CD4-positive, alpha-beta T cell treated with Interleukin-15 for 4 hours (primary cell): ENCODE results near the gene SUPT16H.
A peak's percentile ranks its signal among the peaks of the same experiment; 100 is the strongest.
"Not testable (repeated sequence)": the region's sequence is repeated elsewhere in the genome, so short reads cannot be mapped to it uniquely, and the experiment has no call there.

Experiments
- DNase-seq: peaks from one replicate; pipeline ENCODE4 v3.0.0-alpha.2; 2020; ENCODE audit warnings: low spot score

SUPT16H gene

GRCh38 chr14:21383848-21384493 lies at the start of gene SUPT16H:
TSS of gene SUPT16H (minus strand) at chr14:21384019. CDS start at chr14:21383927, 92 bp downstream.
- DNase-seq = peak; percentile 92

DNA sequence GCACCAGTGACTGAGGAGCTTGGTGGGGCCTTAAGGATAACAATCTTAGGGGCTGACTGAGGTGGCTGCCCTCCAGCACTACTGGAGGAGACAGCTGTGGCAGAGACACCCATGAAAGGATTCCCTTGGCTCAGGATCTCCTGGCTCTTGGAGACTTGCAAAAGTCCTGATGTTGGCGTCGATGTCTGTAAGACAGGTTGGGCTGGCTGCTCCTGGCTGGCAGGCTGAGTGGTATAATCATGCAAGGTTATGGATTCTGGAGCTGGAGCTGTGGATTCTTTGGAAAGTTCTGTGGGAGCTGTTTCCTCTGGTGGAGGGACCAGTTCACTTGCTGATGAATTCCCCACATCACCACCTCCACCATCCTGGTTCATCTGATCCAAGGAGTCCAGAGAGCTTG lies 47.3 kb upstream of the SUPT16H start:
- DNase-seq = no peak

GRCh38 chr14:21428930-21429329 lies 45.1 kb upstream of the SUPT16H start:
- no peak for DNase-seq

- DNase-seq = no peak
Observed at GRCh38 chr14:21426692-21427091, 42.9 kb upstream of the SUPT16H start.

DNA sequence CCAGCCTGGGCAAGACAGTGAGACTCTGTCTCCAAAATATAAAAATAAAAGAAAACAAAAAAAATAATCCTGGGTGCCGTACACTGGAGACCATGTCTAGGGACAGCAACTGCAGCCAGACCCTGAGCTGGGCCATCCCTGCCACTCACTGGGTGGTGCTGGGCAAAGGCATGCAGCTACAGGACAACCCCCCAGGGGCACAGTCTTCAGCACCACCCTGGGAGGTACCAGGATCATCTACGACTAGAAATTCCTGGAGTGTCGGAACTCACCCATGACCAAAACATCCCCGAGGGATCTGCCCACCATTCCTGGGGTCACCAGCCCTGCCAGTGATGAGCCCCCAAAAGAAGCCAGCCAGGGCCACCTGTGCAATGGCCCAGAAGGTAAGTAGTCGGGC lies 35.7 kb upstream of the SUPT16H start:
- no peak for DNase-seq

DNA sequence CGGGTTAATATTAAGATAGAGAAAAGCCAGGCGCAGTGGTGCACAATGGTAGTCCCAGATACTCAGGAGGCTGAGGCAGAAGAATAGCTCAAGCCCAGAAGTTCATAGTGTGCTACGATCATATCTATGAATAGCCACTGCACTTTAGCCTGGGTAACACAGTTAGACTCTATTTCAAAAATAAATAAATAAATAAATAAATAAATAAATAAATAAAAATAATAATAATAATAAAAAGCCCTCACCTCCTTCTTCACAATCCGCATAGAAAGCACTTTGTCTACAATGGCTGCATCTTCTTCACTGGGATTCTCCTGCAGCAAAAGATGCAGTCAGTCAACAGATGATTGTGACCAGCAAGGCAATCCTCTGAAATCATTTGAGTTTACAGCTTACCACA lies 31.5 kb upstream of the SUPT16H start:
- DNase-seq = no peak

GRCh38 chr14:21414137-21414631 lies 30.4 kb upstream of the SUPT16H start:
- DNase-seq = no peak

GRCh38 chr14:21408147-21408546 lies 24.3 kb upstream of the SUPT16H start:
- DNase-seq = no peak

DNA sequence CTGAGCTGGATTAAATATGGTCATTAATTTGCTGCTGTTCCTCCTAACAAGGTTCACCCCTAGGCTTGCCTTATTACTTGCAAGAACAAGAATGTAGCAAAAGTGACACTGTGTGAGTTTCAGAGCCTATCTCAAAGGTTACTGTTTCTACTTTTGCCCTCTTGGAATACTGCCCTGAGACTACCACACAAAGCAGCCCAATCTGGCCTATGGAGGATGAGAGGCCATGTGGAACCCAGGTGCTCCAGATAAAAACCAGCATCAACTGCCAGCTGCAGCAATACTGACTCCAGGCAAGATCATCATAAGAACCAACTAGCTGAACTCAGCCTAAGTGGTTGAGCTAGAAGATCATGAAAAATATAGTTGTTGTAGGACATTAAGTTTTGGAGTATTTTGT lies 22.4 kb upstream of the SUPT16H start:
- no peak for DNase-seq

GRCh38 chr14:21405097-21405496 lies 21.3 kb upstream of the SUPT16H start:
- no peak for DNase-seq

DNA sequence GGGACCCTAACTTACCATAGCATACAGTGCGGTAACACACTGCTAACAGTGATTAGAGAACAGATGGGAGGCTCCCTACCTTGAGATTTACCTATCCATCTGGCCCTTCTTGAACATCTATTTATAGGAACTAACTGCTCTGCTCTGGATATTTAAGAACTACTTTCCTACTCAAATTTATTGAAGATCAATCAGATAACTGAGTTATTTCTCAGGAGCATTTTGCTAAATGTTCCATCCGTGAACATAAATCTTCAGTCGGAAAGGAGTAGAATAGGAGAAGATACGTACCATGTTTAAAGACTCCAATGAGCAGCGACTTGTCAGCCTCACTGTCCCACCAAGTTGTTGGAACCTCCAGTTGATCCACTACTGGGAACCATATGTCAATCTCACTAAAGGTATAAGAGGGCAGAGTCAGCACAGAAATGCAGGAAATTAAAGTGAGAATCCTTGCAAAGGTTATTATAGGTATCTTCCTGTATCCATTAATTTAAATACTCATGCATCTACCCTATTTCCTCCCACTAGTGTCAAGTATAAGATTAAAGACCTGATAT lies 15.6 kb upstream of the SUPT16H start:
- DNase-seq = no peak

GRCh38 chr14:21398901-21399300 lies 15.1 kb upstream of the SUPT16H start:
- no peak for DNase-seq

DNA sequence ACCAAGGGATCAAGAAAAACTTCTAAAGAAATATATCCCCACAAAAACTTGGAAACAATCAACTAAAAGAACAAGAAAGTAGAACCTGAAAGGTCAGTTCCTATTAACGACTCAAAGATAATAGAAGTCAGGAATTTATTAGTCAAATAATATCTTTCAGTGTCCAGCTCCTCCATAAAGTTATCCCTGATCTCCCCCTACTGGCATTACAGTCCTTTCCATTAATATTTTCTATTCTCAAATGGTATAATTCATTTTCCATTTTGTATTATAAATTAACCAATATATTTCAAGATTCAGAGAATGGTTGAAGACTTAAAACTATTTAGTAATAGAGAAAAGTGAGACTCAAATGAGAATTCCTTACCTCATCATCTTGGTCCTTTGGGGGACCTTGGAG lies 11.6 kb upstream of the SUPT16H start:
- DNase-seq = no peak

DNA sequence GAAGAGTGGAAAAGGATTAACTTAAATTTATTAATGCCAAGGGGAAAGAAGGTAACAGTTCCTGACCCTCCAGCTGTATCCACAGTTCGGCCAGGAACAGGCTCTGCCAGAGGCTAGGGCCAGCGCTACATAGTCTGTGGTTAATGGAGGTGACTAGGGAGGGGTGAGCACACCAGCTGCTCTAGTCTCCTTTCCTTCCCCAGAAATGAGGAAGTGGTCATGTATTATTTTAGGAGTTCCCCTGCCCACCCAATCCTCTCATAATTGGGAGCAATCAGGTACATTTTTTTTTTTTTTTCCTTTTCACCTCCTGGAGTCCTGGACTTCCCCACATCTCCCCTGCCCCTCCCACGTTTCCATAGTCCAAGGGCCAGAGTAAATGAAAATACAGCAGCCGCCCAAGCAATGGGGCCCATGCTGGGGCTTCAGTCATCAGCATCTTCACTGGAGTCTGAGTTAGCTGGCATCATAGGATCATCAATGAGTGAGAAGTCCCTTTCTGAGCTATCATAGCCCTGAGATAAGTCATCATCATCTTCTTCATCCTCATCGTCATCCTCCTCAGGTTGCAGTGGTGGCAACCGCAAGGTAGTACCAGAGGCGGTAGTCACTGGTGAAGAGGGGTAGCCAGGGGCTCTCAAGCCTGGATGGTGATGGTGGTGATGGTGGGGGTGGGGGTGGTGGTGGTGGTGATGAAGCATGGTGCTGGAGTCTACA lies 1.5 kb upstream of the SUPT16H start:
- DNase-seq = no peak

DNA sequence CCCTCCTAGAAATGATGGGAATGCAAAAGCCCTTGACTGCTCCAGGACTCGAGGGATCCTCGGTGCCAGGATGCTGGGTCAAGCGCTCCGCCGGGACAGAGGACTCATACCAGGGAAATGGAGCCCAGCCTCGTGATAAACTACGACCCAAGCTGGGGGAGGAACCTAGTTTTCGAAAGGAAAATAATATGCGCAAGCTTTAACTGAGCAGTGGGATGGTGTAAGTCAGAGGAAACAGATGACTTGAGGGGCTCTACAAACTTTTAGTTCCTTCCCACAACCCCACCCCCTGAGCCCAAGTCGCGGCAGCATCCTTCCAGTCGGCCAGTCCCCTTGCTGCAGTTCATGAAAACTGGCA lies 654 bp upstream of the SUPT16H start:
- DNase-seq = no peak

DNA sequence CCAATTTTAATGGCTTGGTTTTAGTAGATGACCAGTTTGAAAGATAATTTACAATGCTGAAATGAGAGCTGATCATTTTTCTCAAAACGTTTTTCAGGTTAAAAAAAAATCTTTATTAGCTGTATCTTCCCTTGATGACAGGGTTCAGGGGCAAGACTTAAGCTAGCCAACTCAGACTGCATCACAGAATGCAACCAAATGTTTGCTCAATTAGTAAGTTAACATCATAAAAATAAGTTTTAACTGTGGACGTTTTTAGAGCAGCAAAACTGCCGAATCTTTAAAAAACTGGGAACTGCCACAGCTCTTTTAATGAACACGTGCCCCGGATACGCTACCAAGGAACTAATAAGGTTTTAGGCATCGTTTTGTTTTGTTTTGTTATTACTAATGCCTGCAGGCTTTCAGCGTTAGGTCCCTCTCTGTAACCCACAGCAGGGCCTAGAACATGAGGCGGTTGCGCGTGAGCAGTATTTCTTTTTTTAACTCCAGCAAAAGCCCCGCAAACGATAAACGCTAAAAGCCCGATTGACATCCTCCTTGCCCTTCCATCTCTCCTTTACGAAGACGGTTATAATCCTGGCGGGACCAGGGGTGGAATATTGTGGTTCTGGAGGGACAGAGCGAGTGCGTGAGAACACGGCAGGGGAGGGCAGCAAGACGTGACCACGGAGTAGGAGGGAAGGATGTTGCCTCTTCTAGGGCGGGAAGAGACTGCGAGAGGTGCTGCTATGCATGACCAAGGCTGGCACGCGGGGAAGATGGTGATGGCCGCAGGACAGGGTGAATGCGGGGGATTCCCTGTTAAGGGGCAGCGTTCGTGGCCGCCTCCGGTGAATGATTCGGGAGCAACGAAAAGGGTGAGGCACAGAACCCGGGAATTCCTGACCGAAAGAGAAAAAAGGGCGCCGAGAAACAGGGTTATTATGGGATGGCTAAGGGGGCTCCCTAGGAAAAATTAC lies 652 bp downstream of the SUPT16H start:
- peak; percentile 30 for DNase-seq

- no peak for DNase-seq
Observed at GRCh38 chr14:21382095-21382494, 1.7 kb downstream of the SUPT16H start.

DNA sequence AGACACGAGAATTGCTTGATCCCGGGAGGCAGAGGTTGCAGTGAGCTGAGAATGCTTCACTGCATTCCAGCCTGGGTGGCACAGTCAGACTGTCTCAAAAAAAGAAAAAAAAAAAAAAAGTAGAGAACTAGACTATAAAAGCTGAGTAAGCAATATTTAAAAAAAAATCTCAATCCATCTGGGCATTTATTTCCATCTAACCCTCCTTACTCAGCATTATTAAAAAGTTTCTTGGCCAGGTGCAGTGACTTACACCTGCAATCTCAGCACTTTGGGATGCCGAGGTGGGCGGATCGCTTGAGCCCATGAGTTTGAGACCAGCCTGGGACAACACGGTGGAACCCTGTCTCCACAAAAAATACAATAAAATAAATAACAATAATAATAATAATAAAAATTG lies 4.5 kb downstream of the SUPT16H start:
- DNase-seq = no peak

DNA sequence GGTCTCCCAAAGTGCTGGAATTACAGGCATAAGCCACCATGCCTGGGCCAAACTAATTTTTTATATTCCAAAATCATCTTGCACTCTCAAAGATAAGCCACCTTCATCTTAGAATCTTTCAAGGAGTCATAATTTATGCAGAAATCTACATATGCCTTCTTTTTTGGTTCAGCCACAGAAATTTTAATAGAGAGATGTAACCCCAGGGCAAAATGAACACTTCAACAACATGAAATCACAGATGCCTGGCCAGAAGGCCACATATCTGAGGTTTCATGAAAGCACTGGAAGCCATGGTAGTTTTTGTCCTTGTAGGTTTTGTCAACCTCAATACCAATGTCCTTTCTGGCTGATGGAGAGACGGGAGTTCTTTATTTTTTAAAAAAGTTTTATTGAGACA lies 9.8 kb downstream of the SUPT16H start:
- no peak for DNase-seq

GRCh38 chr14:21372814-21373213 lies 11.0 kb downstream of the SUPT16H start:
- not testable (repeated sequence) for DNase-seq

DNA sequence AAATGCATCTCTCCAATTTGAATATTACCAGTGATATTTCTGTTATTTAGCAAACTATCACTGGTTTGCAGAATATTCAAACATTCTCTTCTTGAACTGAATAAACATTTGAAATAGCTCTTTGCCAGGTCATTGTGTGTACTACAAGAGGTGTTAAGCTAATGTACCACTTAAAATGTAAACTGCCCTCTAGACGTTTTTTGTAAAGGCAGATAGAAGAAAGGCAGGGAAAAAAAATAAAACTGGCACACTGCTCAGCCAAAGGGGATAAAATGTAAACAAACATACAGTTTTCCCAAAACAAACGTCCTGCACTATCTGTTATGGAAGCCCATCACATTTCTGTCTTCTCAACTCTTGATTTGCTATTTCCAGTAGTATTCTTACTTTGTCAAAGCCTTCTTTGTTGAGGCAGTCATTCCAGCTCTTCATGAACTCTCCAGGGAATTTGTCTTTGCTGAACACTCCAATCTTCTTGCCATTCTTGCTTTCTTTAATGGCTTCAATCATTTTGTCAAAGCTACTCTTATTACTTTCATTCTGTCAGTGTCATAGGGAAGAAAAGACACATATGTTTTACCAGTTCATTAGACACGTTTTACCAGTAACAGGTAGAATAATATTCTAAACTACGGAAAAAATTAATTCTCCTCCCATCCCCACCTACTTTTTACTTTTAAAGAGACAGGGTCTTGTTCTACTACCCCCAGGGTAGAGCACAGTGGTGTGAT lies 13.7 kb downstream of the SUPT16H start:
- DNase-seq = no peak
